DMS 273 treated with DMSO at 0.1 percent for 48 hours (cell line): ENCODE results near the gene ABHD16A.
A peak's percentile ranks its signal among the peaks of the same experiment; 100 is the strongest.

Experiments used
- DNase-seq: peaks from one replicate; lab custom pipeline; 2025; lab: John Stamatoyannopoulos, UW

Gene ABHD16A

DNA sequence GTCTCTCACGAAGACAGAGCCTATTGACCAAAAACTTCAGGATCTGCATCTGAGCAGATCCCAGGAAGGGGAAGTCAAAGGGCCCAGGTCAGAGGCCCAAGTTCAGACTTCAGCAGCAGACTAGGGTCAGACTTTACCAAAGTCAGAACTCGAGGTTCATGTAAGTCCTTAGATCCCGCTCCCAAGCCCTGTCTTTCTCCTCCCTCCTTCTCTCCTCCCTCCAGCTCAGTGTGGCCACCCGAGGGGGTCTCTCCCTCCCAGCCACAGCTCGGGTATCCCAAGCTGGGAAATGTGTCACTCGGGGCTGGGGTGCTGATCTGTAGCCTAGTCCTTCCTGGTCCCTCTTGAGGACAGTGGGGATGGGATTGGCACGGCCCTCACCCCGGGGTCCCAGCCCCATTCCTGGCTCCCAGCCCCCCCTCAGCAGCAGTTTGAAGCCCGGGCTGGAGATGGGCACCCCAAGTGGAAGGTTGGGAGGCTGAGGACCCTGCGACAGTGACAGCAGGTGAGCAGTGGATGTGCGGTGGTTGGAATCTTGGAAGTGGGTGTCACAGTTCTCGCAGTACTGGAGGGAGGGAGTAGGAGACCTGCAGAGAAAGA, 40.9 kb downstream of the ABHD16A start:
- no peak for DNase-seq

DNA sequence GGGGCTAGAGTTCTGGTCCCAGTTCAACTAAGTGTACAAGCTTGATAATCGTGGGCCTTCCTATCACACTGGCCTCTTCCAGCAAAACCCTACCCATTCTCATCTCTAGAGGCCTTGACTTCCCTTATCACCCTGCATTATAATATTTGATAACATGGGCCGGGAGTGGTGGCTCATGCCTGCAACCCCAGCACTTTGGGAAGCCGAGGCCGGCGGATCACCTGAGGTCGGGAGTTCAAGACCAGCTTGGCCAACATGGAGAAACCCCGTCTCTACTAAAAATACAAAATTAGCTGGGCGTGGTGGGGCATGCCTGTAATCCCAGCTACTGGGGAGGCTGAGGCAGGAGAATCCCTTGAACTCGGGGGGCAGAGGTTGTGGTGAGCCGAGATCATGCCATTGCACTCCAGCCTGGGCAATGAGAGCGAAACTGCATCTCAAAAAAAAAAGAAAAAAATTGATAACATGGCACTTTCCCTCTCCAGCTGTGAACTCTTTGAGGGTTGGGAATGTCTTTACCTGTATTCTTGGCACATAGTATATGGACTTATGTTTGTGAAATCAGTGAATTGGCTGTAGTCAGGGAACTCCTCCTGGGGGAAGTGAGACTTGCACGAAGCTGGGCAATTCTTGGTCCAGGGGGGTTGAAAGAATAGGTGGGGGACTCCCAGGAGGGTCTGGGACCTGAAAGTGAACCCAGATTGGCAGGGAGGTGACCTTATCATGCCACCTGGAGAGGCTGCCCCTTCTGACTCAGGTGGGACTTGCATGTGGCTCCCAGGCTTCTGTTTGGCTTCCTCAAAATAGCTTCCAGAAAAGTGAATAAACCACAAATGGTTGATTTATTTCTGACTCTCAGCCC, 41.6 kb downstream of the ABHD16A start:
- no peak for DNase-seq

DNA sequence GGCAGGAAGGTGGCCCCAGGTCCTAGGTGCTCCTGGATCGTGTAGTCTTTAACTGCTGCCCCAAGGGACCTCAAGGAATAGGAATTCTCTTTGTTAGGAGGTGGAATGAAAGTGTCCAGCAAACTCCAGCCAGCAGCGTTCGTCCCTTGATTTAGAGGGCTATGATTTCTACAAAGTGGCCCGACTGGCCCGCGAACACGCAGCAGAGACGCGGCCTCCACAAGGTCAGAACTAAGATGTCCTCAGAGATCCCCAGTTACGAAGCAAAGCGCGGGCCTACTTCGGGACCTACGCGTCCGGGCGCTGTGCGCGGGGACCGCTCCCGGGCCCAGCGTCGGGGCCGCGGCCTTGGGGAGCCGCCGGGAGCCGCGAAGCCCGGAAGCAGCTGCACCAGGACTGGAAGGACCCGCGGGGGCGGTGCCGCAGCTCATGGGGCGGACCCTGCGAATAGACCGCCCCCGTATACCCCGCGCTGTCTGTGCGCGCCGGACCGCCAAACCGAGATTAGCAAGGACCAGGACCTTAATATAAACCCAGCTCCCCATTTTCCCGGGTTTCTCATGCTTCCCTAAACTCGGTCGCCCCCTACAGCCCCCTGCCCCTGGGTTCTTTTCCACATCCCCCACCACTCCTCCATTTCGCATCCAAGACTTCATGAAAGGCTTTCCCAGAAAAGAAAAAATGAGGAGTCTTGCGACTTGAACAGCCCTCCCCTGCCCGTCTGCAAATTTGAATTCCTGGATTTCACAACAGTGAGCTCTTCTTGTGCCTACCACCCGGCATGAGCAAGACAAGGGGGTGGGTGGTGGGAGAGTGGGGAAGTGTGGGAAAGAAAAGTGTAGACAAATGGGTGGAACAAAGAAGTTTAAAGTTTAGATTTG, 42.5 kb downstream of the ABHD16A start, which contains the start of gene C6orf47:
C6orf47 (minus strand) TSS at position 398 of the 881 bp plus-strand sequence. CDS start 831 bp downstream, outside the sequence.
- peak; percentile 58 for DNase-seq

DNA sequence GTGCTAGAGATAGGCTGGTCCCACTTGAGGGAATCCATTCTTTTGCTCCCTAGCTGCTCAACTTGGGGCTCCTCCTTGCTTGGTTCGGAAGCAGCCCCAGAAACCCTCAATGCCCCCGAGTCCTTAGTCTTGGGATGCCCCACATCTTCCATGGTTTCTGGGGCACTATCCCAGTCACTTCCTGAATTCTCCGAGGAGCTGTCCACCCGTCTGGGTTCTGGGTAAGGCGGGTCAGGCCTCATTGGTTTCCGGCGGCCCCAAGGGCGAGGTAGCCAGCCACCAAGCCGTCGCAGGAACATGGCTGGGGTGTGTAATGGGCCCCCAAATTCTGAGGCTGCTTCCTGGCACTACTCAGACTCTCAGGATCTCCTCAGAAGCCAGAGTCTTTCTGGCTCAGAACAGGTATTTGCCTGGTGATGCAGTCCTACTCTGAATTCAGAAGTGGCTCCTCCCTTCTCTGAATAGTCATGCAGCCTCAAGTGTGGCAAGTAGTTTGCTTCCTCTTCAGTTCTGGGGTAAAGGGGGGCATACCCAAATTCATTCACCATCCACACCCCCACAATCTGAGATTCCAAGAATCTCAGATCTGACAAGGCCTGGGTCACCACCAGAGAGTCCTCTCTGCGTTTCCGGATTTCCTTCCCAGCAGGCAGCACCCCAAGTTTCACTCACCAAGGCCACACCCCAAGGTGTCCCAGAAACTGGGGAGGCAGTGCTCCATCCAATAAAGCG, 43.3 kb downstream of the ABHD16A start:
- no peak for DNase-seq

DNA sequence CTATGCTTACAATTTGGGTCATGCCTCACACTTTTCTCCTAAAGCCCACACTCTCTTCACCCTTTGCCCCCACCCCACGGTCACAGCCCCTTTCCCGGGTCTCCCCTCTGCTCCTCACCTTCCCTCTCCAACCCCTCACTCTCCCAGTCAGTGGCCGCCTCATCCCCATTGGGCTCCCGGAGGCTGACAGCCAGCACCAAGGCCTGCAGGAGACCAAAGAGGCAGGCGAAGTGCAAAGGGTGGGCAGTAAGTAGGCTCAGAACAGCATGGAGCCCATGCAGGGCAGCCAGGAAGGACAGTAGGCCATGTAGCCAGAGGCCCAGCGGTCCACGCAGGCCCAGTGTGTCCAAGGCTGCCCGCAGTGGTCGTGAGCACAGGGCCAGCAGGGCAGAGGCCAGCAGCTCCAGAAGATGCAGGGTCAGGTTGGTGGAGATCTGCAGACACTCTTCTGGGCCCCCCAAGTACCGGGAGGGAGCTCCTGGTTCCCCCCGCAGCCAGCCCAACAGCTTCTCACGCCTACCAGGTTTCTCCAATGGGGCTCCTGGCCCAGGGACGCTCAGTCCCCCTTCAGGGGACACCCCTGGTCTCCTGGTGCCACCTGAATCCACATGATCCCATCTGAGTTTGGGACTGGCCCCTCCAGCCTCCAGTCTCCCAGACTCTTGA, 44.0 kb downstream of the ABHD16A start:
- DNase-seq = no peak

DNA sequence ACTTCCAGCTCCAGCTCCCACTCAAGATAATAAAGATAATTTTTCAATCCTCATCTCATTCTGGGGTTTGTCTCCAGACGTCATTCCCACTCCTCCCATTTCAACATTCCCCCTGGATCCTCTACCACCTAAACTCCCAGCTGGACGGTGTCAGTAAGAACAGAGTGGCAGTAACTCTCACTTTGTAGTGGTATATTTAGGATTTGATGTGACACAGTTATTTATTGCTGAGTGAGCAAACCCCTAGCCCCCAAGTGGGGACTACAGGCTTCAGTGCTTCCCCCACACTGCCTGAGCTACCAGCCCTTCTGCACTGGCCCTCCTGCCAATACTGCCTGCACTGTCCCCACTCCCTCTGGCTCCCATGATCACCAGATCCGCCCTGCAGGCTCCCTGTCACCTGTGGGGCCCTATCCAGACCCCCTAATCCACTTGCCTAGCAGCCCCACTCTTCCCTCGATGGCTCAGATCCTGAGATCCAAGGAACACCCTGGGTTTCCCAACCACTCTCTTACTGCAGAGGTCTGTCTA, 44.9 kb downstream of the ABHD16A start:
- no peak for DNase-seq

DNA sequence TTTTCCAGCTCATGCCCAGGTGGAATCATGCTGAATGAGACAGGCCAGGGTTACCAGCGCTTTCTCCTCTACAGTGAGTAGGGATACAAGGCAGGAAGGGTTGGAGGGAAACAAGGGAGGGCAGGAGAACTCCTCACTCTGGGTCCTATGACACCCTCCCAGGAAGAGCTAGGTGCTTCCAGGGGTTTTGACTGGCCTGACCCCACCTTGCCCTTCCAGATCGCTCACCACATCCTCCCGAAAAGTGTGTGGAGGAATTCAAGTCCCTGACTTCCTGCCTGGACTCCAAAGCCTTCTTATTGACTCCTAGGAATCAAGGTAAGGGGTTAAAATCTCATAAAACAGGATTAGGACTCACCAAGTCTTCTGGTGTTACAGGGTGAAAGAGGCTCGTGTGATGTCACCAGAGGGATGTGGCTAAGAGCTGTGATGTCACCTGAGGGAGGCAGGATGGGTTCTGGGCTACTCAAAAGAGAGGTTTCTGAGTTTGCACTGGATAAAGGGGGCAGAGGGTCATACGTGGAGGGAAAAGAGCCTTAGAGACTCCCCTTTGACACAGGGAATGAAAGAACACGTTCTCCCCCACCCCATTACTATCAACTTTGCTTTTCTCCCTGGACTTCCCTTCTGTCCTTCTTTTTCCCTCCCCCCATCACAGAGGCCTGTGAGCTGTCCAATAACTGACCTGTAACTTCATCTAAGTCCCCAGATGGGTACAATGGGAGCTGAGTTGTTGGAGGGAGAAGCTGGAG, 45.5 kb downstream of the ABHD16A start:
- no peak for DNase-seq

DNA sequence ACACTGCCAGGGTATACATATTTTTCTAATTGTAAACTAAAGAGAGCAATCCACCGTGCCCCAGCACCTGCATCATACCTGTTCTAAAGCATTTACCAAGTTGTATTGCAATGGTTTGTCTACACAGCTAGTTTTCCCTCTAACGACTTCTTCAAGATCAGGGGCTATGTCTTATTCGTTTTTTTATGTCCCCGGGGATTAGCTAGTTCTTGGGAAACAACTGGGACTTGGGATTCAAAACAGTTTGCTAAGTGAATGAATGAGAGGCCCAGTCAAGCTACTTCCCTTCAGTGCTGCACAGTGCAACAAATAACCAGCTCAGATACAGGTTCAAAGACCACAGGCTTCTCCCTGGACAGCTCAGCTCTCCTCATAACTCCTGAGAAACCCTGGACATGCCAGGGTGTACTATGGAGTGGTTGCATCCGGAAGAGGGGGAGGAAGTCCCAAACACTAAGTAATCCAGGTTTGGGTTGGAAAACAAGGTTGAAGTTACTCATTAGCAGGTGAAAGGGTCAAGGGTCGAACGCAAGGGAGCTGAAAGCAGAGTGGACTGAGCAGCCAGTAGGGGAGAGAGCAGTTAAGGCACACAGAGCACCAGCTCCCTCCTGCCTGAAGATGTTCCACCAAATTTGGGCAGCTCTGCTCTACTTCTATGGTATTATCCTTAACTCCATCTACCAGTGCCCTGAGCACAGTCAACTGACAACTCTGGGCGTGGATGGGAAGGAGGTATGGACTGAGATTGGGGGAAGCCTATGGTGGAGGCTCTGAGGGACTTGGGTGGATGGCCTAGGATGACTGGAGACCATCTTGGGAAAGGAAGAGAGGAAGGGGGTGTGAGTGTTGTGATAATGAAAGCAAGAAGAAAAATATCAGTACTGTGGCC, 47.5 kb downstream of the ABHD16A start, which contains the start of gene APOM:
APOM (plus strand) TSS at position 546 of the 889 bp plus-strand sequence; CDS start at position 619, 73 bp downstream.
- DNase-seq = no peak

DNA sequence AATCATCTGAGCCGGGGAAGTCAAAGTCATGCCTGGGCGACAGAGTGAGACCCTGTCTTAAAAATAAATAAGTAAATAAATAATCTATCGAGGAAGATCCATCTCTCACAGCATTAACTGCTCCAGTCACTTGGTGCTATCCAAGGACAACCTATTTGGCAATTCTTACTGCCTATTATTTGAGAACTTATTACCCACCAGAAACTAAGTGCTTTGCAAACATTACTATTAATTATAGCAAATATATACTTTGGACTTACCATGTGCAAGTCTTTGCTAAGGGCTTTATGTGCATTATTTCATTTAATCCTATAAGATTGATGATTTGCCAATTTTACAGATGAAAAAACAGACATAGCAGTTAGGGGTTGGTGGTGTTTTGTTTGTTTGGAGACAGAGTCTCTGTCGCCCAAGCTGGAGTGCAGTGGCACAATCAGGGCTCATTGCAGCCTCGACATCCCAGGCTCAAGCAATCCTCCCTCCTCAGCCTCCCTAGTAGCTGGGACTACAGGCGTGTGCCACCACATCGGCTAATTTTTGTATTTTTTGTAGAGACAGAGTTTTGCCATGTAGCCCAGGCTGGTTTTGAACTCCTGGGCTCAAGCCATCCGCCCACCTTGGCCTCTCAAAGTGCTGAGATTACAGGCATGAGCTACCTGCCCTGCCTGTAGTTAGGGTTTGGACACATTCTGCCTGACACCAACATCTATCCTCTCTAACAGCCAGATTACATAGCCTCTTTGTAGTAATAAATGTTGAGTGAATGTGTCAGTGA, 48.4 kb downstream of the ABHD16A start:
- no peak for DNase-seq

DNA sequence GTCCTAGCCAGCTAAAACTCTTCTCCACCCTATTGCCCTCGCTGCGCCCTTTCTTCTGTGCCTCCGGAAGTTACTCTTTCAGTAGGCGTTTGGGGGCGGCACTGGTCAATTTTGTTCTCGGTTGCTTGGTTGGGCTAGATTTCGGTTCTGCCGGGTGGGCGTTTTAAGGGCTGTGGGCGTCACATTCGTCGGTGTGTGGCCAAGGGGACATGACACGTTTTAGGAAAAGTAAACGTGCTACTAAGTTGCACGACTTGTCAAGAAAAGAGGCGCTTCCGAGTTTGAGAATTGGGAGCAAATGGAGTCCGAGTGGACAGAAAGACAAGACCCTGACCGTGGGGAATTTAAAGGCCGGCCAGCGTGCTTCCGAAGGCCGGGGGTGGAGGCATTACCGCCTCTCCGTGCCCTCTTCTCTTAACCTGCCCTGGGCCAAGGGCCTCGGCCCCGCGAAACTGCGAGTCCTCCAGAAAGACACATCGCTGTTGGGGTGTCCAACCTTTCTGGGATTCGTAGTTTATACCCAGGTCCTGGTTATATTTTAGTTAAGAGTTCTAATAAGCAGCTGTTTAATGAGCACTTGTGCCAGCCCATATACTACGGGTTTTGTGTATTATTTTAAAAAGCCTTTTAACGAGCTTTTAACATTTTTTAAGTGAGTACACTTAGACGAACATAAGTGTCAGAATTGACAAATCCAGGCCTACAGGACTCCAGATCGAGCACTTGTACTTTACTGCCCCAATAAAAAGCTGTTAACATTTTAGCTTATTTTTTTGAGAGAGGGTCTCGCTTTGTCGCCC, 50.0 kb downstream of the ABHD16A start:
- DNase-seq = no peak

DNA sequence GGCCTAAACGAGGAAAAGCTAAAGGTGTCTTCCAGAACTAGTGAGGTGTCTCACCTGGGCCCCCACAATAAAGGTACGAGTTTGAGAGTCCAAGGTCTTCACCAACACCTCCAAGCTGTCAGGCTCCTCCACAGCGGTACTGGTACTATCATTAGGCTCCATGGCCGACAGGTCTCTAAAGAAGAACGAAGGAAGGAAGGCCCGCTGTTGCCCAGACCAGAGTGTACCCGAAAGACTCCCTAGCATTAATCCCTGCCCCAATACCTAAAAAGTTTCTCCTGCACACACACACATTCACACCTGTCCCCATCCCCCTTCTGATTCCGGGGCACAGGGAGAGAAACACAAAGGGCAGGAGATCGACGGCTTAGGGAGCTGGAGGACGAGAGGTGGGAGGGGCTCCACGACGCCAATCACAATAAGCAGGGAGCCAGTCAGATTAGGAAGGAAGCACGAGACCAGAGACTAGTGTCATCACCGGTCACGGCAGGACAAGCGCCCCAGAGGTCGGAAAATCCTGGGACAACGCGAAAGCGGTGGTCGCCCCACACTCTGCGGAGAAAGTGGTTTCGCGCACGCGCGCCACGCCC, 51.4 kb downstream of the ABHD16A start:
- peak; percentile 65 for DNase-seq

DNA sequence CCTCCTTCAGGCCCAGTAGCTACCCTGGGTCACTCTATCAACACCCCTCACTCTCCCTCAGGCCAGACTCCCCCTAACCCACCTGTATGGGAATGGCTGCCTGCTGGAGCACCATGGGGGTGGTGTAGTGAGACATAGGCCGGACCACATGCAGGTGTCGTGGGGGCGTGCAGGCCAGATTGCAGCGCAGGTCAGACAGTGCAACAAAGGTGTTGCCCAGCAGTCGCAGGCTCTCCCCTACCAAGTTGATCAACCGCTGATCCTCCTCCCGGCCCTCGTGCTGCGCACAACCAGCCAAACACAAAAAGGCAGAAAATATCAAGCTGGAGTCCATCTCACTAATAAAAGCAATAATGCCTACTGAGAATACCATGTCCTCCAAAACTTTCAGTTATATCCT, 57.8 kb downstream of the ABHD16A start:
- no peak for DNase-seq

DNA sequence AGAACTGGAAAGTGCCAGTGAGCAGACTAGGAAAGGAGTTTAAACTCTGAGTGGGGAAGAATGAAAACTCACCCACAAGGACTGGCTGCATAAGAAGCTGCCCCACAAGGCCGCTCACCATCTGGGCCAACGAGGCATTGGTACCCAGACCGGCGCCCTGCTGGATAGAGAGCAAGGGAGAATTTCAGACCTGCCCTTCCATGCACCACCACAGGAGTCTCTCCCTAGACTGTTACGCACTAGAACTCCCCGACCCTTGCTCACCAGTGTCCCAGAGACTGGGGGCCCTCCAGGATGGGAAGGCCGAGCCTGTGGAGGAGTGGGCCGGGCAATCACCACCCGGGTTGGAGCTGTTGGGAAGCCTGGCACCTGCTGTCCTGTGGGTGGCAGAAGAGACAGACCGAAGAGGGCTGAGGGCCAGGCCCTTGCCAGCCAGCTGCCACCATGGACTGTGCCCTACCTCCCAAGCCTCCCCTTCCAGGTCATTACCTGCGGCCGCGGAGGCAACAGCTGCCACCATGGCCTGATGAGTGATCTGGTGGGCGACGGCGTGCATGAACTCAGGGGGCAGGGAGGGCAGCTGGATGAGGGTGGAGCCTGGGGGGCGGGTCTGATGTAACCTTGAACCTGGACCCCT, 59.2 kb downstream of the ABHD16A start:
- DNase-seq = no peak

DNA sequence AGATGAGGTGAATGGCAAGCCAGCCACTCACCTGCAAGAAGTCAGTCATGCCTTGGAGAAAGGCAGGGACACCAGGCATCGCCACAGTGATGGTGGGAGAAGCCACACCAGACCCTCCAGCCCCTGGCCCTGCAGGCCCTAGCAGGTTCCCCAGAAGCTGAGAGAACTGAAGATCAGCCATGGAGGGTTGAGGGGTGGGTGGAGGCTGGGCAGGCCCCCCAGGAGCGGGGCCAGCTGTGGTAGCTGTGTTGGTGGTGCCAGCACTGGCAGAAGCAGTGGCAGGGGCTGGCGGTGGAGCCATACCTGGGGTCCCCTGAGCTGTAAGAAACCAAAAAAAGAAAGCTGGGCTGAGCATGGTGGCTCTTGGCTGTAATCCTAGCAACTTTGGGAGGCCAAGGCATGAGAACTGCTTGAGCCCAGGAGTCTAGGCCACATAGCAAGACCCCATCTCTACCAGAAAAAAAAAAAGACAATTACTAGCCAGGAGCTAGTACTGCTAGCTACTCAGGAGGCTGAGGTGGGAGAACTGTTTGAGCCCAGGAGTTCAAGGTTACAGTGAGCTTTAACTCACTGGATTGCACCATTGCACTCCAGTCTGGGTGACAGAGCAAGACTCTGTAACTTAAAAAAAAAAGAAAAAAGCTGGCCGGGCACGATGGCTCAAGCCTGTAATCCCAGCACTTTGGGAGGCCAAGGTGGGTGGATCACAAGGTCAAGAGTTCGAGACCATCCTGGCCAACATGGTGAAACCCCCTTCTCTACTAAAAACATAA, 60.1 kb downstream of the ABHD16A start:
- DNase-seq = no peak

DNA sequence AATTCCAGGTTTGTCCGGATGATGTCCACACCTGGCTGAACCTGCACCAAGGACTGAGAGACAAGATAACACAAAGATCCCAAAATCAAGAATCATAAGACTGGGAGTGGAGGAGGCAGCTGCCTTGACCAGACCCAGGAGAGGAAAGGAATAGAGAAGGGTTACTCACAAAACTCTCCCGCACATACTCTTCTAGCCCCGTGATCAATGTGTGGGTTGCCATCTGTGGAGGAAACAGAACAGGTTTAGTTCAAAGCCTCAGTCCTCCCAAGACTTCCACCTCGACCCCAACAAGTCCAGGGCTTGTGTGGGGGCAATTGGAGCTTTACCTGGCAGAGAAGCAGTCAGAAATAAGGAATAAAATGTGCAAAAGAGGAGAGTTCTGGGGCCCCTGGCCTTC, 61.8 kb downstream of the ABHD16A start:
- no peak for DNase-seq

DNA sequence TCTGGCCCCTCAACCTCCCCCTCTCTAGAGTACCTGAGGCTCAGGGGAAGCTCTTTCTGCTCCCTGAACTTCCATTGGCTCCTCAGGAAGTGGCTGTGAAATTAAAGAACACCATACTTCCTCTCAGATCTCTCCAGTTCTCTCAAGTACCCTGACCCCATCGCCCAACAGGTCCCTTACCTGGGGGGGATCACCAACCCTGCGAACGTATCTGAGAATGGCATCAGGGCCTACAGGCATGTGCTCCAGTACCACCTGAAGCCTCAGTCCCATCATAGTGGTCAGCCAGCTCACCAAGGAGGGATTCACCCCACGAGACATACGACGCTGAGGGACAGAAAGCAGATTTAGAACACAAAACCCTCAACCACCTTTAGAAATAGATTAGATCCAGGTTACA, 62.5 kb downstream of the ABHD16A start:
- DNase-seq = no peak
